Activated CD8-positive, alpha-beta T cell treated with anti-CD3 and anti-CD28 coated beads, Interleukin-2, amount 10 ng/mL, durations not matched to agents 7 days and 5 days (primary cell): ENCODE data around the gene HSF4. TPM values are rescaled to one million over a fixed set of nuclear protein-coding genes. Genes with fewer than 3 reads are reported as not detected.

Experiments used
- ATAC-seq: fragments of 150-1000 bp; cut with Tn5 transposase; one replicate; pipeline ENCODE4 v1.10.0; 2021; ENCODE audit warnings: moderate library complexity
- CTCF ChIA-PET: fragments of 350-600 bp; sonication (Branson Sonifier 250); formaldehyde crosslinking; loops from one replicate; lab custom pipeline; 2021; ENCODE audit warnings: antibody characterized with exemption; lab: Charles Lee
- POLR2A ChIA-PET: fragments of 350-600 bp; sonication (Branson Sonifier 250); formaldehyde crosslinking; loops from one replicate; lab custom pipeline; 2021; ENCODE audit warnings: antibody characterized with exemption; lab: Charles Lee
- DNase-seq: peaks from one replicate; pipeline ENCODE4 v3.0.0-alpha.2; 2020
- H3K27ac Mint-ChIP-seq: one replicate; pipeline ENCODE4 v1.8.0; 2021; ENCODE audit warnings: mild to moderate bottlenecking, mixed read lengths
- H3K27me3 Mint-ChIP-seq: one replicate; pipeline ENCODE4 v1.8.0; 2021; ENCODE audit warnings: low read depth, mixed read lengths
- H3K36me3 Mint-ChIP-seq: one replicate; pipeline ENCODE4 v1.8.0; 2021; ENCODE audit warnings: low read depth, mixed read lengths
- H3K4me1 Mint-ChIP-seq: one replicate; pipeline ENCODE4 v1.8.0; 2021; ENCODE audit warnings: low read depth, mixed read lengths
- H3K4me3 Mint-ChIP-seq: one replicate; pipeline ENCODE4 v1.8.0; 2021; ENCODE audit warnings: mild to moderate bottlenecking, mixed read lengths
- H3K9me3 Mint-ChIP-seq: one replicate; pipeline ENCODE4 v1.8.0; 2022; ENCODE audit warnings: mixed read lengths; ENCODE audit not compliant: insufficient read depth
- total RNA-seq, 2 experiments: library from RNA; stranded (reverse); gene quantifications; one replicate each; pipeline ENCODE4 v1.2.3, GENCODE V29; 2021

HSF4 gene
- total RNA-seq, 2 experiments from 2014 or later = 31.5 to 34.4 TPM

GRCh38 chr16:67137605-67138004 lies 26.9 kb upstream of the HSF4 start:
- Mint-ChIP-seq H3K4me1 (no peaks in the 10 kb centered on the region), H3K27me3 (no peaks in the 10 kb centered on the region), H3K4me3 (no peak overlapping the region), H3K36me3 (peaks cover 39% of the 10 kb centered on the region), H3K27ac (no peak overlapping the region), H3K9me3 (no peaks in the 10 kb centered on the region)
- DNase-seq = no peak
- ChIA-PET POLR2A (interaction anchor here (0.9 kb wide), 1 partner anchor 9 kb away, joined by 3 read pairs; no protein-coding TSS in a partner anchor), CTCF (interaction anchor here (1.9 kb wide), 1 partner anchor 18 kb away, joined by 7 read pairs; no protein-coding TSS in a partner anchor)
- ATAC-seq = no peak

- no peaks in the 10 kb centered on the region for H3K9me3 Mint-ChIP-seq
- POLR2A ChIA-PET = interaction anchor here (0.7 to 0.9 kb wide), 3 partner anchors 17 to 51 kb away, joined by 3 to 4 read pairs (median 4); no protein-coding TSS in a partner anchor
- no peak for DNase-seq
- ATAC-seq = no peak
- no peaks in the 10 kb centered on the region for H3K27me3 Mint-ChIP-seq
- CTCF ChIA-PET = interaction anchor here (0.9 to 4.1 kb wide), 6 partner anchors 9 to 246 kb away, joined by 3 to 22 read pairs (median 4); no protein-coding TSS in a partner anchor
- peaks cover 44% of the 10 kb centered on the region for H3K36me3 Mint-ChIP-seq
- H3K27ac Mint-ChIP-seq = no peak overlapping the region
- H3K4me1 Mint-ChIP-seq = no peaks in the 10 kb centered on the region
- no peak overlapping the region for H3K4me3 Mint-ChIP-seq
These were observed 23.2 kb upstream of the HSF4 start for GRCh38 chr16:67141391-67141790.

GRCh38 chr16:67142342-67142741 lies 22.2 kb upstream of the HSF4 start:
- ChIA-PET POLR2A (no interaction called here), CTCF (no interaction called here)
- Mint-ChIP-seq H3K36me3 (peaks cover 44% of the 10 kb centered on the region), H3K27me3 (no peaks in the 10 kb centered on the region), H3K27ac (no peak overlapping the region), H3K4me3 (no peak overlapping the region), H3K4me1 (no peaks in the 10 kb centered on the region), H3K9me3 (no peaks in the 10 kb centered on the region)
- no peak for DNase-seq
- ATAC-seq = no peak

- ATAC-seq = no peak
- peaks cover 55% of the 10 kb centered on the region for H3K36me3 Mint-ChIP-seq
- H3K4me3 Mint-ChIP-seq = no peak overlapping the region
- POLR2A ChIA-PET = no interaction called here
- no peaks in the 10 kb centered on the region for H3K27me3 Mint-ChIP-seq
- peaks cover 3% of the 10 kb centered on the region for H3K4me1 Mint-ChIP-seq
- H3K27ac Mint-ChIP-seq = no peak overlapping the region
- CTCF ChIA-PET = interaction anchor here (0.9 to 3.0 kb wide), 2 partner anchors 10 to 127 kb away, joined by 3 to 13 read pairs; no protein-coding TSS in a partner anchor
- no peaks in the 10 kb centered on the region for H3K9me3 Mint-ChIP-seq
- no peak for DNase-seq
These were observed 19.6 kb upstream of the HSF4 start for GRCh38 chr16:67144943-67145342.

- Mint-ChIP-seq H3K4me1 (peaks cover 3% of the 10 kb centered on the region), H3K9me3 (no peaks in the 10 kb centered on the region), H3K27ac (no peak overlapping the region), H3K27me3 (no peaks in the 10 kb centered on the region), H3K36me3 (peaks cover 55% of the 10 kb centered on the region), H3K4me3 (no peak overlapping the region)
- POLR2A ChIA-PET = no interaction called here
- CTCF ChIA-PET = interaction anchor here (0.8 to 3.0 kb wide), 3 partner anchors 9 to 128 kb away, joined by 3 to 13 read pairs (median 3); no protein-coding TSS in a partner anchor
- no peak for DNase-seq
- no peak for ATAC-seq
These were observed 18.8 kb upstream of the HSF4 start for GRCh38 chr16:67145746-67146145.

GRCh38 chr16:67146523-67147357 lies 17.8 kb upstream of the HSF4 start:
- H3K36me3 Mint-ChIP-seq = peaks cover 50% of the 10 kb centered on the region
- no peaks in the 10 kb centered on the region for H3K9me3 Mint-ChIP-seq
- peak overlapping the region; percentile 37 for H3K27ac Mint-ChIP-seq
- DNase-seq (no peak), ATAC-seq (no peak)
- peaks cover 3% of the 10 kb centered on the region for H3K27me3 Mint-ChIP-seq
- CTCF ChIA-PET = interaction anchor here (0.8 kb wide), 1 partner anchor 8 kb away, joined by 3 read pairs; no protein-coding TSS in a partner anchor
- peaks cover 12% of the 10 kb centered on the region for H3K4me1 Mint-ChIP-seq
- POLR2A ChIA-PET = interaction anchor here (0.8 kb wide), 1 partner anchor 14 kb away, joined by 3 read pairs; no protein-coding TSS in a partner anchor
- no peak overlapping the region for H3K4me3 Mint-ChIP-seq

GRCh38 chr16:67147437-67148140 lies 17.0 kb upstream of the HSF4 start:
- Mint-ChIP-seq H3K27me3 (peaks cover 3% of the 10 kb centered on the region), H3K9me3 (no peaks in the 10 kb centered on the region), H3K4me3 (no peak overlapping the region), H3K36me3 (peaks cover 46% of the 10 kb centered on the region), H3K4me1 (peaks cover 17% of the 10 kb centered on the region), H3K27ac (peak overlapping the region; percentile 70)
- no peak for ATAC-seq
- ChIA-PET CTCF (no interaction called here), POLR2A (no interaction called here)
- no peak for DNase-seq

- no peak overlapping the region for H3K4me3 Mint-ChIP-seq
- peaks cover 47% of the 10 kb centered on the region for H3K36me3 Mint-ChIP-seq
- CTCF ChIA-PET = interaction anchor here (1.2 kb wide), 1 partner anchor 130 kb away, joined by 4 read pairs; no protein-coding TSS in a partner anchor
- POLR2A ChIA-PET = no interaction called here
- no peak overlapping the region for H3K27ac Mint-ChIP-seq
- no peak for ATAC-seq
- peaks cover 24% of the 10 kb centered on the region for H3K4me1 Mint-ChIP-seq
- H3K27me3 Mint-ChIP-seq = peaks cover 3% of the 10 kb centered on the region
- H3K9me3 Mint-ChIP-seq = no peaks in the 10 kb centered on the region
- no peak for DNase-seq
These were observed 16.3 kb upstream of the HSF4 start for GRCh38 chr16:67148221-67148620.

- ChIA-PET POLR2A (interaction anchor here (1.1 kb wide), 1 partner anchor 131 kb away, joined by 4 read pairs; no protein-coding TSS in a partner anchor), CTCF (interaction anchor here (1.0 to 1.2 kb wide), 2 partner anchors 42 to 131 kb away, joined by 3 to 4 read pairs; no protein-coding TSS in a partner anchor)
- no peaks in the 10 kb centered on the region for H3K9me3 Mint-ChIP-seq
- H3K27ac Mint-ChIP-seq = no peak overlapping the region
- H3K36me3 Mint-ChIP-seq = peaks cover 45% of the 10 kb centered on the region
- peaks cover 27% of the 10 kb centered on the region for H3K4me1 Mint-ChIP-seq
- no peak overlapping the region for H3K4me3 Mint-ChIP-seq
- no peak for ATAC-seq
- peaks cover 3% of the 10 kb centered on the region for H3K27me3 Mint-ChIP-seq
- no peak for DNase-seq
These were observed 15.8 kb upstream of the HSF4 start for GRCh38 chr16:67148656-67149275.

- Mint-ChIP-seq H3K27ac (no peak overlapping the region), H3K4me3 (peak overlapping the region; percentile 40), H3K27me3 (peaks cover 3% of the 10 kb centered on the region), H3K36me3 (peaks cover 45% of the 10 kb centered on the region), H3K9me3 (no peaks in the 10 kb centered on the region), H3K4me1 (peaks cover 31% of the 10 kb centered on the region)
- ATAC-seq = no peak
- ChIA-PET CTCF (interaction anchor here (1.0 to 1.2 kb wide), 2 partner anchors 42 to 132 kb away, joined by 3 to 4 read pairs; no protein-coding TSS in a partner anchor), POLR2A (interaction anchor here (1.1 kb wide), 1 partner anchor 132 kb away, joined by 4 read pairs; no protein-coding TSS in a partner anchor)
- DNase-seq = no peak
These were observed 15.1 kb upstream of the HSF4 start for GRCh38 chr16:67149276-67150046.
